ENCODE results near the gene CRYBB2.
"Not testable (repeated sequence)": the region's sequence is repeated elsewhere in the genome, so short reads cannot be mapped to it uniquely, and the experiment has no call there.

CRYBB2 gene

GRCh38 chr22:25236417-25236816 lies 17.0 kb downstream of the CRYBB2 start:
- no peak for DNase-seq

- no peak for DNase-seq
Observed at GRCh38 chr22:25237503-25237902, 18.1 kb downstream of the CRYBB2 start.

- DNase-seq = not testable (repeated sequence)
Observed at GRCh38 chr22:25238058-25238457, 18.6 kb downstream of the CRYBB2 start.

- not testable (repeated sequence) for DNase-seq
Observed at GRCh38 chr22:25255169-25255568, 35.7 kb downstream of the CRYBB2 start.

- DNase-seq = not testable (repeated sequence)
Observed at GRCh38 chr22:25267567-25267966, 48.1 kb downstream of the CRYBB2 start.

GRCh38 chr22:25268902-25269301 lies 49.5 kb downstream of the CRYBB2 start:
- DNase-seq = not testable (repeated sequence)

- not testable (repeated sequence) for DNase-seq
Observed at GRCh38 chr22:25270061-25270460, 50.6 kb downstream of the CRYBB2 start.

GRCh38 chr22:25273231-25273630 lies 53.8 kb downstream of the CRYBB2 start:
- DNase-seq = not testable (repeated sequence)

GRCh38 chr22:25273928-25274327 lies 54.5 kb downstream of the CRYBB2 start:
- not testable (repeated sequence) for DNase-seq

- DNase-seq = not testable (repeated sequence)
Observed at GRCh38 chr22:25280118-25280517, 60.7 kb downstream of the CRYBB2 start.
